Loucy (cell line): Measurements from ENCODE around the gene CHCHD6.

Source experiments
- H2AFZ ChIP-seq: fragments of 200-600 bp; sonication (generic); 2 replicates; pipeline ENCODE4 v1.6.0; 2016; ENCODE audit warnings: antibody characterized with exemption, mild to moderate bottlenecking, low read length, moderate library complexity
- H3F3A ChIP-seq: fragments of 200-600 bp; 2 replicates; pipeline ENCODE4 v1.6.0; 2016; ENCODE audit warnings: antibody characterized with exemption, low read depth, mild to moderate bottlenecking
- H3K27me3 ChIP-seq: fragments of 200-600 bp; sonication (generic); 2 replicates; pipeline ENCODE4 v1.6.1; 2014; ENCODE audit warnings: low read length, mild to moderate bottlenecking; ENCODE audit not compliant: insufficient read depth, poor library complexity, severe bottlenecking
- H3K36me3 ChIP-seq: fragments of 200-600 bp; sonication (generic); 2 replicates; pipeline ENCODE4 v1.6.1; 2016; ENCODE audit warnings: low read length; ENCODE audit not compliant: insufficient read depth
- H3K4me1 ChIP-seq: fragments of 200-600 bp; sonication (generic); 2 replicates; pipeline ENCODE4 v1.5.1; 2014; ENCODE audit warnings: low read length, mild to moderate bottlenecking; ENCODE audit not compliant: insufficient read depth, poor library complexity, severe bottlenecking
- H3K4me2 ChIP-seq: fragments of 200-600 bp; sonication (generic); 2 replicates; pipeline ENCODE4 v1.6.0; 2014; ENCODE audit warnings: antibody characterized with exemption, low read length, low read depth, mild to moderate bottlenecking; ENCODE audit not compliant: poor library complexity, severe bottlenecking
- H3K4me3 ChIP-seq: fragments of 200-600 bp; sonication (generic); 2 replicates; pipeline ENCODE4 v1.5.1; 2014; ENCODE audit warnings: low read length, mild to moderate bottlenecking, mixed read lengths; ENCODE audit not compliant: poor library complexity, severe bottlenecking
- H3K79me2 ChIP-seq: fragments of 200-600 bp; sonication (generic); 2 replicates; pipeline ENCODE4 v1.6.1; 2014; ENCODE audit warnings: low read length; ENCODE audit not compliant: insufficient read depth
- H3K9ac ChIP-seq: fragments of 200-600 bp; sonication (generic); 2 replicates; pipeline ENCODE4 v1.6.0; 2014; ENCODE audit warnings: mild to moderate bottlenecking, low read depth, low read length, moderate library complexity; ENCODE audit not compliant: poor library complexity, severe bottlenecking
- H3K9me2 ChIP-seq: fragments of 200-600 bp; sonication (generic); replicated peaks from 2 replicates; pipeline ENCODE4 v1.6.1; 2016; ENCODE audit warnings: low read depth, low read length, mixed read lengths
- H3K9me3 ChIP-seq: fragments of 200-600 bp; sonication (generic); 2 replicates; pipeline ENCODE4 v1.6.1; 2014; ENCODE audit warnings: mild to moderate bottlenecking, antibody characterized with exemption, low read length, low read depth; ENCODE audit not compliant: insufficient read depth
- H4K20me1 ChIP-seq: fragments of 200-600 bp; sonication (generic); 2 replicates; pipeline ENCODE4 v1.6.0; 2014; ENCODE audit warnings: antibody characterized with exemption, low read length, mild to moderate bottlenecking; ENCODE audit not compliant: insufficient read depth, poor library complexity, severe bottlenecking
- EZH2phosphoT487 ChIP-seq: fragments of 200-600 bp; IDR thresholded peaks from 2 replicates; pipeline ENCODE4 v1.6.1; 2018; ENCODE audit warnings: antibody characterized with exemption, mild to moderate bottlenecking, moderate library complexity, borderline replicate concordance
- TF ChIP-seq, protein P1 (sequence below): fragments of 200-600 bp; sonication (generic); conservative IDR thresholded peaks from 2 replicates; pipeline ENCODE4 v1.5.1; 2014; ENCODE audit warnings: mild to moderate bottlenecking, antibody characterized with exemption, low read length

Gene CHCHD6

DNA sequence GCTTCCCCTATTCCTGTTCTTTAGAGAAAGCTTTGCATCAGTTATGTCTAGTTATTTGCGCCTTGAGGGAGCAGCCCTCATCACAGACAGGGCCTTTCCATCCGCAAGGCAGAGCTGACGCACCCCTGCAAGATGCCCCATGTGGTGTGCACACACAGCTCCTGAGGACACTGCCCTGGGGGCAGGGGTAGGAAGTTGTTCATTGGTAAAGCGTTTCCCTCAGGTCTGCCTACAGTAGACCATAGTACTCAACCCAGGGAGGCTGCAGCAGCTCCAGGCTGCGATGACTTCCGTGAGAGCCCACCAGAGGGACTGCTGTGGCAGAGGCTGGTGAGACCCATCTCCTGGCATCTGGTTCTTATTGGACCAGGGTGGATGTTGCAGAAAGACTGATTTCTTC is 223.8 kb downstream of the CHCHD6 start:
- TF ChIP-seq, protein P1, sequence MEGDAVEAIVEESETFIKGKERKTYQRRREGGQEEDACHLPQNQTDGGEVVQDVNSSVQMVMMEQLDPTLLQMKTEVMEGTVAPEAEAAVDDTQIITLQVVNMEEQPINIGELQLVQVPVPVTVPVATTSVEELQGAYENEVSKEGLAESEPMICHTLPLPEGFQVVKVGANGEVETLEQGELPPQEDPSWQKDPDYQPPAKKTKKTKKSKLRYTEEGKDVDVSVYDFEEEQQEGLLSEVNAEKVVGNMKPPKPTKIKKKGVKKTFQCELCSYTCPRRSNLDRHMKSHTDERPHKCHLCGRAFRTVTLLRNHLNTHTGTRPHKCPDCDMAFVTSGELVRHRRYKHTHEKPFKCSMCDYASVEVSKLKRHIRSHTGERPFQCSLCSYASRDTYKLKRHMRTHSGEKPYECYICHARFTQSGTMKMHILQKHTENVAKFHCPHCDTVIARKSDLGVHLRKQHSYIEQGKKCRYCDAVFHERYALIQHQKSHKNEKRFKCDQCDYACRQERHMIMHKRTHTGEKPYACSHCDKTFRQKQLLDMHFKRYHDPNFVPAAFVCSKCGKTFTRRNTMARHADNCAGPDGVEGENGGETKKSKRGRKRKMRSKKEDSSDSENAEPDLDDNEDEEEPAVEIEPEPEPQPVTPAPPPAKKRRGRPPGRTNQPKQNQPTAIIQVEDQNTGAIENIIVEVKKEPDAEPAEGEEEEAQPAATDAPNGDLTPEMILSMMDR: no peak
- TF ChIP-seq EZH2phosphoT487: no peak
- Histone ChIP-seq H3K4me1 (no peaks in the 10 kb centered on the region), H3K4me3 (no peak overlapping the region), H3K9me2 (no peaks in the 10 kb centered on the region), H3K36me3 (no peaks in the 10 kb centered on the region), H3K27me3 (no peaks in the 10 kb centered on the region), H3K79me2 (no peaks in the 10 kb centered on the region), H2AFZ (no peak overlapping the region), H3K9me3 (no peaks in the 10 kb centered on the region), H4K20me1 (no peaks in the 10 kb centered on the region), H3F3A (no peaks in the 10 kb centered on the region), H3K9ac (no peak overlapping the region), H3K4me2 (no peak overlapping the region)

DNA sequence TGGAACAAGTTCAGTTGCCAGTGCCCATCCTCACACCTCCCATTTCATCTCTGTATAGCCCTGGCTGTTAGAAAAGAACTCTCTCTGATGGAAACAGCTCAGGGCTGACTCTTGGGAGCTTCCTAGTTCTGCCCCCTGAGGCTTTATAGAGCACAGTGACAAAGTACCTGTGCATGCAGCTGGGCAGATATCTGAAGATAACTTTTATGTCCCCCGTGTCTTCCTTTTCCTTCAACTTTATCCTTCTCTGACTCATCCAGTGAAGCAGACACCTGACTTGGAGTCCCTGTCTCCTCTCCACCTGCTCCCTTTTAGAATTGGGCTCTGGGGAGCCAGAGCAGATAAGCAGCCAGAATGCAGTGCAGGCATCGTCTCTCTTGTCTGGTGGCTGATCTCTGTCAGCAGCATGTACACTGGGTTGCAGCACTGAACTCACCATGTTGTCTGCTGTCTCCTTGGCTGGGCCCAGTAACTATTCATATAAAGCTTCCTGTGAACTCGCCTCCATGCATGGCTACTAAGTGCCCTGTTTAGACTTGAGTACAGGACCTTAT is 225.0 kb downstream of the CHCHD6 start:
- no peaks in the 10 kb centered on the region for H3K4me1 ChIP-seq
- no peaks in the 10 kb centered on the region for H3K36me3 ChIP-seq
- no peak overlapping the region for H3K4me2 ChIP-seq
- no peak overlapping the region for H2AFZ ChIP-seq
- no peak overlapping the region for H3K4me3 ChIP-seq
- no peaks in the 10 kb centered on the region for H4K20me1 ChIP-seq
- H3K9ac ChIP-seq: no peak overlapping the region
- no peaks in the 10 kb centered on the region for H3K9me2 ChIP-seq
- H3K9me3 ChIP-seq: no peaks in the 10 kb centered on the region
- H3F3A ChIP-seq: no peaks in the 10 kb centered on the region
- no peaks in the 10 kb centered on the region for H3K79me2 ChIP-seq
- no peak for TF ChIP-seq EZH2phosphoT487
- TF ChIP-seq, protein P1: no peak
- H3K27me3 ChIP-seq: no peaks in the 10 kb centered on the region

DNA sequence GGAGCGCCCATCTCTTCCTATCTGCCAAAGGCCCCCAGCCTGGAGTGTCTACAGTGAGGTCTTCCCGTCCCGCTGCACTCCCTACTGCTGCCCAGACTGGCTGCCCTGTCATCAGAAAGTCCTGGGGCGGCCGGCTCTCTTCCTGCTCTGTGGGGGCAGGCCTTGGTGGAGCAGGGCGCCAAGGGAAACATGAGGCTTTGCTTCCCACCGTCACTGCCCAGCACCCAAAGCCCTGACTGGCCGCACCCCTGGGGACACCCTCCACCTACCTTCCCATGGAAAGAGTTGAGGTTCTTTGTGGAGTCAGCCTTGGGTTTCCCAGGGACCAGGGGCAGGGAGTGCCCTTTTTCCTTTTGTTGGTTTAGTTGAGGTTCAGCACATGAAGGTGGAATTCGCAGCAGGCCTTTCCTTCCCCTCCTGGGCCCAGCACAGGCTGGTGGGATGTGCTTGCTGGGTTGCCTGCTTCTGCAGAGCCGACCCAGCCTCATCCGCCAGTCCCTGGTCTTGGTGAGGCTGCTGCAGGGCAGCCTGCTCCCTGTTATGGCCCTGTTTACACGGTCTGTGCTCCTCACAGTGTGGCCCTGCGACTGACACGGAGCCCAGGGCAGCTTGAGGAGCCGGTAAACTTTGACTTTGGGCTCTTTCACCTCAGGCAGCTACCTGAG is 227.0 kb downstream of the CHCHD6 start:
- Histone ChIP-seq H3K4me3 (no peak overlapping the region), H3K9me2 (no peaks in the 10 kb centered on the region), H2AFZ (no peak overlapping the region), H3K79me2 (no peaks in the 10 kb centered on the region), H3K27me3 (no peaks in the 10 kb centered on the region), H4K20me1 (no peaks in the 10 kb centered on the region), H3F3A (no peaks in the 10 kb centered on the region), H3K4me1 (no peaks in the 10 kb centered on the region), H3K4me2 (no peak overlapping the region), H3K36me3 (no peaks in the 10 kb centered on the region), H3K9me3 (no peaks in the 10 kb centered on the region), H3K9ac (no peak overlapping the region)
- TF ChIP-seq EZH2phosphoT487: no peak
- TF ChIP-seq, protein P1: no peak
